Smooth muscle cell (in vitro differentiated cells): ENCODE data around the gene IGSF21. TPM values are rescaled to one million over a fixed set of nuclear protein-coding genes. Genes with fewer than 3 reads are reported as not detected.

Source experiments
- DNase-seq: peaks from one replicate; lab custom pipeline; 2025; ENCODE audit not compliant: unreplicated experiment; lab: John Stamatoyannopoulos, UW
- H2AFZ ChIP-seq: fragments of 200-600 bp; sonication (generic); 2 replicates; pipeline ENCODE4 v1.6.0; 2016; ENCODE audit warnings: antibody characterized with exemption, low read depth, mild to moderate bottlenecking
- H3F3A ChIP-seq: fragments of 200-600 bp; sonication (generic); 2 replicates; pipeline ENCODE4 v1.6.0; 2017; ENCODE audit warnings: antibody characterized with exemption, low read depth
- H3K27ac ChIP-seq: fragments of 200-600 bp; sonication (generic); 2 replicates; pipeline ENCODE4 v1.5.1; 2016; ENCODE audit warnings: low read depth, mild to moderate bottlenecking
- H3K27me3 ChIP-seq: fragments of 200-600 bp; sonication (generic); 2 replicates; pipeline ENCODE4 v1.6.1; 2016; ENCODE audit warnings: low read depth, mild to moderate bottlenecking
- H3K36me3 ChIP-seq: fragments of 200-600 bp; sonication (generic); 2 replicates; pipeline ENCODE4 v1.5.1; 2016; ENCODE audit warnings: low read depth
- H3K4me1 ChIP-seq: fragments of 200-600 bp; sonication (generic); 2 replicates; pipeline ENCODE4 v1.5.1; 2016; ENCODE audit warnings: low read depth
- H3K4me2 ChIP-seq: fragments of 200-600 bp; sonication (generic); 2 replicates; pipeline ENCODE4 v1.6.0; 2016; ENCODE audit warnings: mild to moderate bottlenecking
- H3K4me3 ChIP-seq: fragments of 200-600 bp; sonication (generic); 2 replicates; pipeline ENCODE4 v1.5.1; 2016; ENCODE audit warnings: mild to moderate bottlenecking
- H3K79me2 ChIP-seq: fragments of 200-600 bp; sonication (generic); 2 replicates; pipeline ENCODE4 v1.6.0; 2016; ENCODE audit warnings: low read depth, mild to moderate bottlenecking
- H3K9ac ChIP-seq: fragments of 200-600 bp; sonication (generic); 2 replicates; pipeline ENCODE4 v1.6.0; 2016; ENCODE audit warnings: low read depth
- H3K9me3 ChIP-seq: fragments of 200-600 bp; sonication (generic); replicated peaks from 2 replicates; pipeline ENCODE4 v1.5.1; 2016; ENCODE audit warnings: low read depth
- H4K20me1 ChIP-seq: fragments of 200-600 bp; sonication (generic); 2 replicates; pipeline ENCODE4 v1.6.0; 2016; ENCODE audit warnings: low read depth
- WGBS: methylation state at CpG from one replicate; pipeline ENCODE4 v1.1.7; 2016; ENCODE audit warnings: low lambda C conversion rate; 5-methylcytosine and 5-hydroxymethylcytosine counted together
- polyA plus RNA-seq: library from polyadenylated mRNA; unstranded; fragments of >200 nt; fragmentation: Nextera tagmentation; extraction: Ambion mirVana; gene quantifications from 2 replicates; pipeline ENCODE4 v1.2.1, GENCODE V29; 2016
- total RNA-seq: library from RNA; depleted of rRNA; stranded (reverse); fragments of >200 nt; gene quantifications from 2 replicates; pipeline ENCODE4 v1.2.3, GENCODE V29; 2014
- TF ChIP-seq, protein P1 (sequence below): fragments of 200-600 bp; sonication (generic); IDR thresholded peaks from 2 replicates; pipeline ENCODE4 v1.5.1; 2017; ENCODE audit warnings: borderline replicate concordance, mild to moderate bottlenecking, antibody characterized with exemption; ENCODE audit not compliant: insufficient read depth, poor library complexity, severe bottlenecking

Gene IGSF21
- total and polyA plus RNA-seq, 2 experiments from 2014 or later, result not detected

DNA sequence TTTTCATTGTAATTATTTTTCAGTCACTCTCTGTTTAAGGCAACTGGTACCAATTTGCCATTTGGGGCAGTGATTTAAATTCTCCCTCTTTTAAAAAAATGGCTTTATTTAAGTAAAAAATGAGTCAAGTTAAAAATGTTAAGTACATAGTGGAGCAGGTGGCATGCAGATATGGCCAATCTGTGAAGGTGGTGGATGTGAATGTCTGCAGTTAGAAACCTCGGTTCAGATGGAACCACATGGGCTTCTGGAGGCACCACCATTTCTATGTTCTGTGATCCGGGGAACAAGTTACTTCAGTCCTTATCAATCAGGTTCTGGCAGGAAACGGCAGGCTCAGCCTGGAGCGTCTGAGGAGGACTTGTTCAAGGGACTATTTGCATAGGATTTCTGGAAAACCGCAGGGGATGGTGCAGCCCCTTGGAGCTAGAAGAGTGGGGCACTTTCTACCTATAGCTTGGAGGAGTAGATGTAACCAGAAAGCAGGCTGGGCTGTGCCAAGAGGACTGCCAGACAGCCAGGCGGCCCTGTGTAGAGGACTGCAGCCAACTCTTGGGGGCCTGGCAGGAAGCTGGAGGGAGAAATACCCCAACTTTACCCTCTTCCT is 12.3 kb downstream of the IGSF21 start:
- WGBS, result 73% methylated on average over 6 of the region's 6 CpGs
- TF ChIP-seq, protein P1, sequence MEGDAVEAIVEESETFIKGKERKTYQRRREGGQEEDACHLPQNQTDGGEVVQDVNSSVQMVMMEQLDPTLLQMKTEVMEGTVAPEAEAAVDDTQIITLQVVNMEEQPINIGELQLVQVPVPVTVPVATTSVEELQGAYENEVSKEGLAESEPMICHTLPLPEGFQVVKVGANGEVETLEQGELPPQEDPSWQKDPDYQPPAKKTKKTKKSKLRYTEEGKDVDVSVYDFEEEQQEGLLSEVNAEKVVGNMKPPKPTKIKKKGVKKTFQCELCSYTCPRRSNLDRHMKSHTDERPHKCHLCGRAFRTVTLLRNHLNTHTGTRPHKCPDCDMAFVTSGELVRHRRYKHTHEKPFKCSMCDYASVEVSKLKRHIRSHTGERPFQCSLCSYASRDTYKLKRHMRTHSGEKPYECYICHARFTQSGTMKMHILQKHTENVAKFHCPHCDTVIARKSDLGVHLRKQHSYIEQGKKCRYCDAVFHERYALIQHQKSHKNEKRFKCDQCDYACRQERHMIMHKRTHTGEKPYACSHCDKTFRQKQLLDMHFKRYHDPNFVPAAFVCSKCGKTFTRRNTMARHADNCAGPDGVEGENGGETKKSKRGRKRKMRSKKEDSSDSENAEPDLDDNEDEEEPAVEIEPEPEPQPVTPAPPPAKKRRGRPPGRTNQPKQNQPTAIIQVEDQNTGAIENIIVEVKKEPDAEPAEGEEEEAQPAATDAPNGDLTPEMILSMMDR, result no peak
- H3K4me3 ChIP-seq, result no peak overlapping the region

DNA sequence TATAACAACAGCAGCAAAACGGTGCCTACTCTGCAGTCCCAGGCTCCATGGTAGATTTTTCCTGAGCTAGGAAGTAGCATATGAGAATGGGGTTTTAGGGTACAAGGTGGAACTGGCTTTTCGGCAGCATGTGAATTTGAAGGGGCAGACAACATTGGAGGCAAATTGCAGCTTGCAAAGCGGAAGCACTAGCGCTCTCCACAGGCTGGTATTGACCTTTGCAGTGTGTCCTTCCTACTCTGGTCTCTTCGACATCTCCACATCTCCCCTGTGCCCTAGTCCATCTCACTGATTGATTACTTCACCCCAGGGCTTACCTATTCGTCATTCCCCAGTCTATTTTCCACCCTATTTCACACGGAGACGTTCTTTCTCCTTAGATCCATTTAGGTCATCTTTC is 13.0 kb downstream of the IGSF21 start:
- Histone ChIP-seq H3K4me3 (no peak overlapping the region), H3K79me2 (no peaks in the 10 kb centered on the region), H3K9ac (no peak overlapping the region), H4K20me1 (no peaks in the 10 kb centered on the region), H3K4me1 (no peaks in the 10 kb centered on the region), H3K4me2 (no peak overlapping the region), H3F3A (no peaks in the 10 kb centered on the region), H3K9me3 (no peaks in the 10 kb centered on the region), H3K36me3 (no peaks in the 10 kb centered on the region), H3K27me3 (peaks cover 67% of the 10 kb centered on the region), H2AFZ (no peak overlapping the region), H3K27ac (no peak overlapping the region)
- 90% methylated on average over 8 of the region's 8 CpGs for WGBS
- DNase-seq, result no peak
- TF ChIP-seq, protein P1, result no peak

More for the DNA sequence above, 12.3 kb downstream of the IGSF21 start:
- no peak overlapping the region for H3K27ac ChIP-seq
- H3K4me1 ChIP-seq, result no peaks in the 10 kb centered on the region
- H4K20me1 ChIP-seq, result no peaks in the 10 kb centered on the region
- H3K9me3 ChIP-seq, result no peaks in the 10 kb centered on the region
- H2AFZ ChIP-seq, result no peak overlapping the region
- H3K9ac ChIP-seq, result no peak overlapping the region
- no peak overlapping the region for H3K4me2 ChIP-seq
- no peaks in the 10 kb centered on the region for H3F3A ChIP-seq
- H3K27me3 ChIP-seq, result peaks cover 71% of the 10 kb centered on the region
- H3K79me2 ChIP-seq, result no peaks in the 10 kb centered on the region
- no peaks in the 10 kb centered on the region for H3K36me3 ChIP-seq
- DNase-seq, result no peak

DNA sequence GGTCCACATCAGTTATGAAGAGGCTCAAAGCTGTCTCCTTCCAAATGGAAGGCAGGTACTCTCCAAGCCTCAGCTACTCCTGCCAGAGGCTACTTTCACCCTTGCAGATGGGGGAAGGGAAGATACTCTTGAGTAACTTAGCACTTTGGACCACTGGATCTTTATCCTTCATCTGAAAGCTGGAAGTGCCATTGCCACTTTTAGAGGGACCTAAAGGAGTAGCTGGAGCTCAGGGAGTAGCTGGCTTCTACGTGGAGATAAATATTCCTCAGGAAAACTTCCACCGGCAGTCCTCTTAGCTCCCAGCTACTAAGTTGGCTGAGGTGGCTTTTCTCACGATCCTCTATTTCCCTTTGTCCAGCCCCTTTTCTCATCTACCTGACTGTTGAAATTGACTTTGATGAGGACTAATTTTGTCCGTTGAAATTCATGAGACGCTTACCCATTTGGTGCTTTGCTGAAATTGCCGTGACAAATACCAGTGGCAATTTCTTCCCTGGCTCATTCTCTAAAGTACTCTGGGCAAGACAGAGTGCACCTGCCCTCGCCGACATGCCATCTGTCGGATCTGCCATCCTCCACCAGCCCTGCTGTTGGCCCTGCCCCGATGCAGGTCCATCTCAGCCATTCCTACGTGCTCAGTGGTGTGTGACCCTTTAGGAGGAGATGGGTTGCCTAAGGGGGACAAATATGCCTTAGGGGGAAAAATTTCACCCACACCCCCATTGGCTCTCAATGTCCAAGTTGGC is 13.6 kb downstream of the IGSF21 start:
- Histone ChIP-seq H3K27ac (no peak overlapping the region), H3K27me3 (peaks cover 65% of the 10 kb centered on the region), H3F3A (no peaks in the 10 kb centered on the region), H4K20me1 (no peaks in the 10 kb centered on the region), H3K4me3 (no peak overlapping the region), H3K9me3 (no peaks in the 10 kb centered on the region), H3K79me2 (no peaks in the 10 kb centered on the region), H3K36me3 (no peaks in the 10 kb centered on the region), H2AFZ (no peak overlapping the region), H3K4me2 (no peak overlapping the region), H3K9ac (no peak overlapping the region), H3K4me1 (no peaks in the 10 kb centered on the region)
- no peak for DNase-seq
- TF ChIP-seq, protein P1, result no peak
- WGBS, result 91% methylated on average over 11 of the region's 11 CpGs
